IPS-20b (cell line): ENCODE data around the gene PHAF1.

ENCODE experiments used
- H3K27ac ChIP-seq: one replicate; pipeline ENCODE4 v1.5.1; 2013; ENCODE audit warnings: low read length
- H3K27me3 ChIP-seq: 2 replicates; pipeline ENCODE4 v1.6.1; 2013; ENCODE audit warnings: mild to moderate bottlenecking, low read length, inconsistent platforms; ENCODE audit not compliant: insufficient read depth
- H3K36me3 ChIP-seq: 2 replicates; pipeline ENCODE4 v1.6.1; 2013; ENCODE audit warnings: low read depth, mild to moderate bottlenecking, inconsistent platforms, low read length, moderate library complexity; ENCODE audit not compliant: insufficient read depth
- H3K4me1 ChIP-seq: 2 replicates; pipeline ENCODE4 v1.6.1; 2013; ENCODE audit warnings: mild to moderate bottlenecking, control low read depth, inconsistent platforms, low read length, moderate library complexity; ENCODE audit not compliant: insufficient read depth
- H3K4me3 ChIP-seq: 2 replicates; pipeline ENCODE4 v1.5.1; 2013; ENCODE audit warnings: mild to moderate bottlenecking, low read length, inconsistent platforms
- H3K9ac ChIP-seq: 2 replicates; pipeline ENCODE4 v1.6.1; 2013; ENCODE audit warnings: low read depth, mild to moderate bottlenecking, inconsistent platforms, low read length, moderate library complexity
- H3K9me3 ChIP-seq: 2 replicates; pipeline ENCODE4 v1.6.1; 2013; ENCODE audit warnings: mild to moderate bottlenecking, low read depth, low read length, inconsistent platforms; ENCODE audit not compliant: insufficient read depth

PHAF1 gene

GRCh38 chr16:67177743-67178699, 68.3 kb downstream of the PHAF1 start:
- Histone ChIP-seq H3K27ac (no peak overlapping the region), H3K36me3 (no peaks in the 10 kb centered on the region), H3K4me3 (peak overlapping the region; percentile 64), H3K27me3 (peaks cover 63% of the 10 kb centered on the region), H3K4me1 (peaks cover 9% of the 10 kb centered on the region; the same call in 1 of the 2 replicates), H3K9ac (no peak overlapping the region; the same call in 1 of the 2 replicates), H3K9me3 (no peaks in the 10 kb centered on the region)

GRCh38 chr16:67179421-67180080, 69.8 kb downstream of the PHAF1 start:
- H3K9me3 ChIP-seq = no peaks in the 10 kb centered on the region
- no peak overlapping the region for H3K4me3 ChIP-seq
- no peak overlapping the region for H3K27ac ChIP-seq
- H3K27me3 ChIP-seq = peaks cover 54% of the 10 kb centered on the region
- H3K9ac ChIP-seq = no peak overlapping the region
- no peaks in the 10 kb centered on the region for H3K36me3 ChIP-seq
- peaks cover 4% of the 10 kb centered on the region; the same call in 1 of the 2 replicates for H3K4me1 ChIP-seq

- H3K4me1 ChIP-seq = peaks cover 4% of the 10 kb centered on the region; the same call in 1 of the 2 replicates
- no peaks in the 10 kb centered on the region for H3K36me3 ChIP-seq
- peaks cover 54% of the 10 kb centered on the region for H3K27me3 ChIP-seq
- H3K27ac ChIP-seq = no peak overlapping the region
- no peak overlapping the region for H3K9ac ChIP-seq
- no peaks in the 10 kb centered on the region for H3K9me3 ChIP-seq
- no peak overlapping the region for H3K4me3 ChIP-seq
Observed at GRCh38 chr16:67180166-67180565, 70.4 kb downstream of the PHAF1 start.

- Histone ChIP-seq H3K27ac (no peak overlapping the region), H3K27me3 (peaks cover 54% of the 10 kb centered on the region), H3K9me3 (no peaks in the 10 kb centered on the region), H3K4me3 (no peak overlapping the region), H3K4me1 (peaks cover 4% of the 10 kb centered on the region; the same call in 1 of the 2 replicates), H3K9ac (no peak overlapping the region), H3K36me3 (no peaks in the 10 kb centered on the region)
Observed at GRCh38 chr16:67181346-67181745, 71.6 kb downstream of the PHAF1 start.

GRCh38 chr16:67182288-67182687, 72.5 kb downstream of the PHAF1 start:
- no peak overlapping the region for H3K4me3 ChIP-seq
- no peak overlapping the region for H3K9ac ChIP-seq
- H3K4me1 ChIP-seq = peaks cover 7% of the 10 kb centered on the region; the same call in 1 of the 2 replicates
- H3K27ac ChIP-seq = no peak overlapping the region
- H3K9me3 ChIP-seq = no peaks in the 10 kb centered on the region
- peaks cover 53% of the 10 kb centered on the region for H3K27me3 ChIP-seq
- H3K36me3 ChIP-seq = no peaks in the 10 kb centered on the region

- Histone ChIP-seq H3K27me3 (peaks cover 46% of the 10 kb centered on the region), H3K4me1 (peaks cover 3% of the 10 kb centered on the region; the same call in 1 of the 2 replicates), H3K9me3 (no peaks in the 10 kb centered on the region), H3K4me3 (peak overlapping the region; percentile 84), H3K9ac (peak overlapping the region; percentile 86; the same call in 1 of the 2 replicates), H3K36me3 (no peaks in the 10 kb centered on the region), H3K27ac (no peak overlapping the region)
Observed at GRCh38 chr16:67183284-67183626, 73.5 kb downstream of the PHAF1 start.

- Histone ChIP-seq H3K4me3 (peak within 1 kb of the TSS; percentile 84), H3K27me3 (peaks cover 41% of the 10 kb centered on the region), H3K9ac (peak within 1 kb of the TSS; percentile 86; the same call in 1 of the 2 replicates), H3K27ac (peak within 1 kb of the TSS; percentile 89), H3K36me3 (no peaks in the 10 kb centered on the region), H3K9me3 (no peaks in the 10 kb centered on the region), H3K4me1 (peaks cover 3% of the 10 kb centered on the region; the same call in 1 of the 2 replicates)
Observed at GRCh38 chr16:67183627-67184452, 74.1 kb downstream of the PHAF1 start, which contains the start of gene MATCAP1. Gene MATCAP1, minus strand, starts transcription at chr16:67183963. Its CDS starts 3,353 bp downstream, at chr16:67180610.

GRCh38 chr16:67184453-67184994, 74.8 kb downstream of the PHAF1 start:
- H3K27ac ChIP-seq = no peak overlapping the region
- H3K36me3 ChIP-seq = no peaks in the 10 kb centered on the region
- peaks cover 34% of the 10 kb centered on the region for H3K27me3 ChIP-seq
- no peak overlapping the region for H3K9ac ChIP-seq
- H3K9me3 ChIP-seq = no peaks in the 10 kb centered on the region
- H3K4me1 ChIP-seq = peaks cover 3% of the 10 kb centered on the region; the same call in 1 of the 2 replicates
- H3K4me3 ChIP-seq = peak overlapping the region; percentile 84; the same call in 1 of the 2 replicates

GRCh38 chr16:67184995-67185650, 75.4 kb downstream of the PHAF1 start:
- Histone ChIP-seq H3K4me1 (peaks cover 3% of the 10 kb centered on the region; the same call in 1 of the 2 replicates), H3K27ac (no peak overlapping the region), H3K4me3 (peak overlapping the region; percentile 84; the same call in 1 of the 2 replicates), H3K9ac (no peak overlapping the region), H3K27me3 (peaks cover 33% of the 10 kb centered on the region), H3K36me3 (no peaks in the 10 kb centered on the region), H3K9me3 (no peaks in the 10 kb centered on the region)

- Histone ChIP-seq H3K9me3 (no peaks in the 10 kb centered on the region), H3K27me3 (peaks cover 33% of the 10 kb centered on the region), H3K9ac (no peak overlapping the region), H3K36me3 (no peaks in the 10 kb centered on the region), H3K4me1 (peaks cover 3% of the 10 kb centered on the region; the same call in 1 of the 2 replicates), H3K4me3 (no peak overlapping the region), H3K27ac (no peak overlapping the region)
Observed at GRCh38 chr16:67185651-67186134, 76.0 kb downstream of the PHAF1 start.
